ENCODE data around the gene MCU. TPM values are rescaled to one million over a fixed set of nuclear protein-coding genes. Genes with fewer than 3 reads are reported as not detected.
A peak's percentile ranks its signal among the peaks of the same experiment; 100 is the strongest.

The MCU gene
- total and polyA plus RNA-seq, 2 of the 4 experiments (the other 2 are of a cell fraction) = 36.2 to 36.7 TPM

- Histone ChIP-seq H2AK9ac (replicated peaks; ENCODE audit: low read depth, low read length, poor library complexity) (no peak overlapping the region), H3K79me1 (ENCODE audit: low read depth in 1 of 2, low read length in 2 of 2) (no peaks in the 10 kb centered on the region), H3K27me3 (ENCODE audit: control insufficient read depth, insufficient read depth, low read length) (no peaks in the 10 kb centered on the region), H4K20me1 (ENCODE audit: insufficient read depth, low read length) (no peaks in the 10 kb centered on the region), H3K9me3 (ENCODE audit: control insufficient read depth, insufficient read depth, low read length) (no peaks in the 10 kb centered on the region), H3K56ac (ENCODE audit: extremely low read depth, insufficient read depth, low read length) (no peak overlapping the region), H3K4ac (ENCODE audit: low read depth, low read length) (no peak overlapping the region), H3K18ac (ENCODE audit: low read depth, low read length) (no peak overlapping the region), H3K4me2 (ENCODE audit: low read depth, low read length) (no peak overlapping the region), H2AK5ac (ENCODE audit: low read depth, low read length) (no peak overlapping the region), H3K36me3 (ENCODE audit: control insufficient read depth, insufficient read depth, low read length) (no peaks in the 10 kb centered on the region), H2BK15ac (ENCODE audit: low read depth, low read length) (no peak overlapping the region), H4K91ac (ENCODE audit: insufficient read depth, low read depth, low read length) (no peak overlapping the region), H4K5ac (ENCODE audit: low read depth, low read length) (no peak overlapping the region), H4K8ac (ENCODE audit: low read depth in 2 of 2, low read length in 2 of 2) (0 out of 4 replicates have a peak overlapping the region, but pooled peaks of 1 of the 2 experiments have one; percentile 33), H2BK5ac (ENCODE audit: low read depth, low read length, poor library complexity, severe bottlenecking) (no peak overlapping the region), H3K14ac (replicated peaks; ENCODE audit: low read depth, low read length) (no peak overlapping the region), H3K27ac (ENCODE audit: insufficient read depth, low read length) (no peak overlapping the region), H2BK20ac (ENCODE audit: low read depth, low read length) (no peak overlapping the region), H3K4me1 (ENCODE audit: control insufficient read depth, insufficient read depth, low read length) (no peaks in the 10 kb centered on the region), H2AFZ (replicated peaks; ENCODE audit: low read length, poor library complexity) (peak overlapping the region; percentile 63), H3K4me3 (ENCODE audit: insufficient read depth, low read depth, low read length) (no peak overlapping the region), H3K9ac (ENCODE audit: low read depth, low read length) (no peak overlapping the region), H3K23ac (ENCODE audit: low read depth, low read length) (no peak overlapping the region), H3K9me1 (ENCODE audit: insufficient read depth, low read length) (no peaks in the 10 kb centered on the region), H2BK120ac (ENCODE audit: low read depth, low read length) (no peak overlapping the region)
- in situ Hi-C loops (cut with MboI; ENCODE audit: low sequenced_read_pairs) (no loop called here), intact Hi-C loops (cut with micrococcal nuclease) (no loop called here), dilution Hi-C loops (cut with HindIII; ENCODE audit: low sequenced_read_pairs, unreplicated experiment) (no loop called here)
- no TSS peak for BruUV-seq (replicated peaks)
- POLR2A ChIA-PET (ENCODE audit: unreplicated experiment) = no interaction called here
- peak; percentile 5 for DNase-seq
- no peak for ATAC-seq (ENCODE audit: low read depth)
- CTCF ChIA-PET = no interaction called here
- no peak for TF ChIP-seq RFX5 (IDR thresholded peaks at IDR 0.05; ENCODE audit: low read depth, low read length)
- no peak for TF ChIP-seq USF2 (IDR thresholded peaks at IDR 0.05; ENCODE audit: low read depth, low read length)
- no peak for TF ChIP-seq ELK1 (IDR thresholded peaks at IDR 0.05; ENCODE audit: borderline replicate concordance, low read depth, low read length)
- TF ChIP-seq BHLHE40 (IDR thresholded peaks at IDR 0.05; ENCODE audit: low read depth, low read length) = no peak
- TF ChIP-seq RAD21 (IDR thresholded peaks at IDR 0.05; ENCODE audit: low read length) = no peak
- TF ChIP-seq CHD1 (IDR thresholded peaks at IDR 0.05; ENCODE audit: low read depth, low read length) = no peak
- no peak for TF ChIP-seq FOS (IDR thresholded peaks at IDR 0.05; ENCODE audit: low read depth, low read length)
- no peak for TF ChIP-seq RCOR1 (IDR thresholded peaks at IDR 0.05; ENCODE audit: insufficient replicate concordance, low read length)
- TF ChIP-seq MXI1 (IDR thresholded peaks at IDR 0.05; ENCODE audit: borderline replicate concordance, low read depth, low read length) = no peak
- no peak for TF ChIP-seq CEBPB (IDR thresholded peaks at IDR 0.05; ENCODE audit: low read depth, low read length)
- no peak for TF ChIP-seq CTCF (conservative IDR thresholded peaks at IDR 0.05; ENCODE audit: low read depth, low read length)
- TF ChIP-seq POLR2A (IDR thresholded peaks at IDR 0.05; ENCODE audit: low read depth, low read length) = no peak
- no peak for TF ChIP-seq MAFK (IDR thresholded peaks at IDR 0.05; ENCODE audit: low read depth, low read length)
- no peak for TF ChIP-seq MAZ (IDR thresholded peaks at IDR 0.05; ENCODE audit: borderline replicate concordance, low read depth, low read length)
Observed at GRCh38 chr10:72663971-72664370, 28.0 kb upstream of the MCU start.

Measured in IMR-90 (cell line).